ENCODE results near the gene C8A.

C8A gene

GRCh38 chr1:56898005-56898373 lies 43.4 kb downstream of the C8A start:
- TF ChIP-seq USF1 (IDR thresholded peaks at IDR 0.05) (no peak), ZBTB7A (IDR thresholded peaks at IDR 0.05; ENCODE audit: low read depth) (no peak), REST (IDR thresholded peaks at IDR 0.05; ENCODE audit: low read depth) (no peak), CREB1 (IDR thresholded peaks at IDR 0.05; ENCODE audit: low read depth) (no peak), EGR1 (IDR thresholded peaks at IDR 0.05) (no peak), FOXM1 (IDR thresholded peaks at IDR 0.05; ENCODE audit: borderline replicate concordance, low read depth) (no peak), CEBPB (IDR thresholded peaks at IDR 0.05) (no peak), NFIC (IDR thresholded peaks at IDR 0.05) (no peak), RAD21 (IDR thresholded peaks at IDR 0.05; ENCODE audit: low read depth) (no peak), TCF12 (IDR thresholded peaks at IDR 0.05; ENCODE audit: low read depth) (no peak)

- TF ChIP-seq TCF12 (IDR thresholded peaks at IDR 0.05; ENCODE audit: low read depth) = no peak
- no peak for TF ChIP-seq RAD21 (IDR thresholded peaks at IDR 0.05; ENCODE audit: low read depth)
- no peak for TF ChIP-seq TEAD4 (IDR thresholded peaks at IDR 0.05)
- no peak for TF ChIP-seq NFIC (IDR thresholded peaks at IDR 0.05)
- TF ChIP-seq EP300 (IDR thresholded peaks at IDR 0.05; ENCODE audit: borderline replicate concordance) = no peak
- TF ChIP-seq CREB1 (IDR thresholded peaks at IDR 0.05; ENCODE audit: low read depth) = no peak
- no peak for TF ChIP-seq YY1 (IDR thresholded peaks at IDR 0.05; ENCODE audit: low read depth)
- TF ChIP-seq REST (IDR thresholded peaks at IDR 0.05; ENCODE audit: low read depth) = no peak
- TF ChIP-seq TAF1 (IDR thresholded peaks at IDR 0.05; ENCODE audit: low read depth) = no peak
- no peak for TF ChIP-seq USF1 (IDR thresholded peaks at IDR 0.05)
- no peak for TF ChIP-seq CEBPB (IDR thresholded peaks at IDR 0.05)
- TF ChIP-seq MAX (IDR thresholded peaks at IDR 0.05) = no peak
These were observed 44.3 kb downstream of the C8A start for GRCh38 chr1:56898879-56899278.

- TF ChIP-seq EGR1 (IDR thresholded peaks at IDR 0.05) (no peak), MAX (IDR thresholded peaks at IDR 0.05) (no peak), CREB1 (IDR thresholded peaks at IDR 0.05; ENCODE audit: low read depth) (no peak), TAF1 (IDR thresholded peaks at IDR 0.05; ENCODE audit: low read depth) (no peak), USF1 (IDR thresholded peaks at IDR 0.05) (no peak), YY1 (IDR thresholded peaks at IDR 0.05; ENCODE audit: low read depth) (no peak), TEAD4 (IDR thresholded peaks at IDR 0.05) (no peak), REST (IDR thresholded peaks at IDR 0.05; ENCODE audit: low read depth) (no peak), NFIC (IDR thresholded peaks at IDR 0.05) (no peak)
These were observed 47.1 kb downstream of the C8A start for GRCh38 chr1:56901716-56902115.

- TF ChIP-seq USF1 (IDR thresholded peaks at IDR 0.05) (no peak), CEBPB (IDR thresholded peaks at IDR 0.05) (no peak), TEAD4 (IDR thresholded peaks at IDR 0.05) (no peak), YY1 (IDR thresholded peaks at IDR 0.05; ENCODE audit: low read depth) (no peak), ZBTB7A (IDR thresholded peaks at IDR 0.05; ENCODE audit: low read depth) (no peak), TCF12 (IDR thresholded peaks at IDR 0.05; ENCODE audit: low read depth) (no peak), CREB1 (IDR thresholded peaks at IDR 0.05; ENCODE audit: low read depth) (no peak), REST (IDR thresholded peaks at IDR 0.05; ENCODE audit: low read depth) (no peak), NFIC (IDR thresholded peaks at IDR 0.05) (no peak), TAF1 (IDR thresholded peaks at IDR 0.05; ENCODE audit: low read depth) (no peak), MAX (IDR thresholded peaks at IDR 0.05) (no peak)
These were observed 49.2 kb downstream of the C8A start for GRCh38 chr1:56903778-56904177.

Measured in Ishikawa (cell line).